NCI-H146 treated with DMSO at 0.1 percent for 48 hours (cell line): Measurements from ENCODE around the gene HOXA13.

Experiments
- DNase-seq: peaks from one replicate; lab custom pipeline; 2025; ENCODE audit not compliant: unreplicated experiment; lab: John Stamatoyannopoulos, UW

The HOXA13 gene

GRCh38 chr7:27171637-27172314 is 28.1 kb downstream of the HOXA13 start:
- no peak for DNase-seq

- DNase-seq: no peak
These were observed 28.6 kb downstream of the HOXA13 start for GRCh38 chr7:27171325-27171636.

GRCh38 chr7:27170426-27171324 is 29.2 kb downstream of the HOXA13 start:
- DNase-seq: no peak

- no peak for DNase-seq
These were observed 30.0 kb downstream of the HOXA13 start for GRCh38 chr7:27169658-27170425.

GRCh38 chr7:27168265-27168947 is 31.5 kb downstream of the HOXA13 start:
- DNase-seq: no peak

GRCh38 chr7:27167916-27168264 is 32.0 kb downstream of the HOXA13 start:
- no peak for DNase-seq

- DNase-seq: no peak
These were observed 33.1 kb downstream of the HOXA13 start for GRCh38 chr7:27166531-27167505.

- no peak for DNase-seq
These were observed 33.8 kb downstream of the HOXA13 start for GRCh38 chr7:27165996-27166530.

- DNase-seq: no peak
These were observed 34.5 kb downstream of the HOXA13 start, which contains the start of gene HOXA9 for GRCh38 chr7:27165089-27165995. TSS of gene HOXA9 (minus strand) at chr7:27165537. CDS start at chr7:27165457, 80 bp downstream.

GRCh38 chr7:27164367-27165088 is 35.4 kb downstream of the HOXA13 start:
- no peak for DNase-seq

GRCh38 chr7:27164045-27164366 is 35.9 kb downstream of the HOXA13 start:
- no peak for DNase-seq

GRCh38 chr7:27163288-27164044 is 36.4 kb downstream of the HOXA13 start:
- no peak for DNase-seq

GRCh38 chr7:27162561-27163287 is 37.2 kb downstream of the HOXA13 start:
- DNase-seq: no peak

- DNase-seq: no peak
These were observed 38.0 kb downstream of the HOXA13 start for GRCh38 chr7:27161721-27162560.

- DNase-seq: no peak
These were observed 38.6 kb downstream of the HOXA13 start for GRCh38 chr7:27161214-27161720.
